CD4-positive, alpha-beta memory T cell (primary cell): Measurements from ENCODE around the gene SSBP4. TPM values are rescaled to one million over a fixed set of nuclear protein-coding genes. Genes with fewer than 3 reads are reported as not detected.
"Not testable (repeated sequence)": the region's sequence is repeated elsewhere in the genome, so short reads cannot be mapped to it uniquely, and the experiment has no call there.

Experiments used
- CTCF ChIA-PET: fragments of 350-600 bp; sonication (Branson Sonifier 250); formaldehyde crosslinking; loops from one replicate; lab custom pipeline; 2021; ENCODE audit warnings: inconsistent platforms; ENCODE audit not compliant: partially characterized antibody; lab: Charles Lee
- POLR2A ChIA-PET: fragments of 350-600 bp; sonication (Branson Sonifier 250); formaldehyde crosslinking; loops from one replicate; lab custom pipeline; 2021; ENCODE audit not compliant: partially characterized antibody; lab: Charles Lee
- DNase-seq, 5 donors: peaks; one replicate each; pipeline versions ENCODE4 v3.0.0 to v3.0.0-alpha.2; 2020 to 2022; ENCODE audit warnings: mixed read lengths in 1 of 5
- H3K27ac ChIP-seq: one replicate; pipeline ENCODE4 v1.7.0; 2013; ENCODE audit warnings: low read depth, low read length
- H3K27me3 ChIP-seq: 2 replicates; pipeline ENCODE4 v1.7.0; 2013; ENCODE audit warnings: mild to moderate bottlenecking, low read length, moderate library complexity; ENCODE audit not compliant: insufficient read depth
- H3K36me3 ChIP-seq: 2 replicates; pipeline ENCODE4 v1.7.0; 2013; ENCODE audit warnings: mild to moderate bottlenecking, low read length, moderate library complexity; ENCODE audit not compliant: insufficient read depth
- H3K4me1 ChIP-seq: 2 replicates; pipeline ENCODE4 v1.7.0; 2013; ENCODE audit warnings: mild to moderate bottlenecking, low read length, moderate library complexity; ENCODE audit not compliant: insufficient read depth
- H3K4me3 ChIP-seq, 2 donors: one replicate each; pipeline ENCODE4 v1.7.0; 2013; ENCODE audit warnings: low read length in 2 of 2, mild to moderate bottlenecking in 1 of 2
- H3K9me3 ChIP-seq, 2 donors: one replicate each; pipeline ENCODE4 v1.7.0; 2013; ENCODE audit warnings: low read length in 2 of 2, control low read depth in 1 of 2; ENCODE audit not compliant: control insufficient read depth in 1 of 2
- H3K27ac Mint-ChIP-seq, 7 donors: one replicate each; pipeline ENCODE4 v1.8.0; 2020 to 2021; ENCODE audit warnings: mixed read lengths in 7 of 7, mild to moderate bottlenecking in 6 of 7, inconsistent platforms in 3 of 7, moderate library complexity in 3 of 7
- H3K27me3 Mint-ChIP-seq, 2 donors: one replicate each; pipeline ENCODE4 v1.8.0; 2020 to 2021; ENCODE audit warnings: mixed read lengths in 2 of 2
- H3K36me3 Mint-ChIP-seq, 2 donors: one replicate each; pipeline ENCODE4 v1.8.0; 2020 to 2021; ENCODE audit warnings: mixed read lengths in 2 of 2, inconsistent platforms in 1 of 2, mild to moderate bottlenecking in 1 of 2
- H3K4me1 Mint-ChIP-seq, 4 donors: one replicate each; pipeline ENCODE4 v1.8.0; 2020 to 2021; ENCODE audit warnings: mixed read lengths in 4 of 4, mild to moderate bottlenecking in 1 of 4
- H3K4me3 Mint-ChIP-seq, 8 donors: one replicate each; pipeline ENCODE4 v1.8.0; 2020 to 2021; ENCODE audit warnings: mixed read lengths in 8 of 8, mild to moderate bottlenecking in 7 of 8, moderate library complexity in 6 of 8, inconsistent platforms in 3 of 8
- H3K9me3 Mint-ChIP-seq, 8 donors: one replicate each; pipeline ENCODE4 v1.8.0; 2020 to 2021; ENCODE audit warnings: mixed read lengths in 8 of 8, mild to moderate bottlenecking in 5 of 8, inconsistent platforms in 3 of 8, moderate library complexity in 1 of 8
- intact Hi-C: fragments of 100-400 bp; cut with micrococcal nuclease; formaldehyde crosslinking; loops from one replicate; pipeline ENCODE4 v1.15.1; 2023
- polyA plus RNA-seq, 2 donors: library from polyadenylated mRNA; unstranded; fragments of 300-500 nt; fragmentation: Illumina TruSeq; gene quantifications; one replicate each; pipeline ENCODE4 v1.2.3, GENCODE V29; 2021
- total RNA-seq, 2 experiments: library from RNA; stranded (reverse); gene quantifications; one replicate each; pipeline ENCODE4 v1.2.3, GENCODE V29; 2021

The SSBP4 gene
- total and polyA plus RNA-seq, 4 experiments from 2014 or later: 71.3 to 108 (median 77.4) TPM

DNA sequence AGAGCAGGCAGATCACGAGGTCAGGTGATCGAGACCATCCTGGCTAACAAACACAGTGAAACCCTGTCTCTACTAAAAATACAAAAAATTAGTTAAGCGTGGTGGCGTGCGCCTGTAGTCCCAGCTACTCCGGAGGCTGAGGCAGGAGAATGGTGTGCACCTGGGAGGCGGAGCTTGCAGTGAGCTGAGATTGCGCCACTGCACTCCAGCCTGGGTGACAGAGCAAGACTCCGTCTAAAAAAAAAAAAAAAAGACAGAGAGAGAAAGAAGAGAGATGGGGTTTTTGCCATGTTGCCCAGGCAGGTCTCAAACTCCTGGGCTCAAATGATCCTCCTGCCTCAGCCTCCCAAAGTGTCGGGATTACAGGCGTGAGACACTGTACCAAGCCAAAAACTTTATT is 13.4 kb upstream of the SSBP4 start:
- DNase-seq, H3K9me3 ChIP-seq, POLR2A ChIA-PET, H3K27me3 ChIP-seq, H3K4me1 Mint-ChIP-seq, H3K27me3 Mint-ChIP-seq, H3K4me3 ChIP-seq, H3K4me3 Mint-ChIP-seq, H3K27ac ChIP-seq, H3K36me3 Mint-ChIP-seq, H3K9me3 Mint-ChIP-seq, H3K27ac Mint-ChIP-seq, intact Hi-C loops, H3K36me3 ChIP-seq, H3K4me1 ChIP-seq: not testable (repeated sequence)
- CTCF ChIA-PET: interaction anchor here (0.7 to 1.5 kb wide), 2 partner anchors 18 to 292 kb away, joined by 3 to 5 read pairs; no protein-coding TSS in a partner anchor

- no peak overlapping the region for H3K4me3 ChIP-seq
Measured at GRCh38 chr19:18406749-18407148, 12.4 kb upstream of the SSBP4 start.

GRCh38 chr19:18408053-18408476 is 11.1 kb upstream of the SSBP4 start:
- intact Hi-C loops: no loop called here

More at GRCh38 chr19:18406749-18407148, 12.4 kb upstream of the SSBP4 start:
- no peak overlapping the region for H3K27ac ChIP-seq
- peaks cover 3 to 7% (median 4%) of the 10 kb centered on the region in 4 donors for H3K4me1 Mint-ChIP-seq
- H3K36me3 ChIP-seq: no peaks in the 10 kb centered on the region
- H3K36me3 Mint-ChIP-seq: no peaks in the 10 kb centered on the region
- H3K9me3 Mint-ChIP-seq: no peaks in the 10 kb centered on the region
- H3K27me3 ChIP-seq: no peaks in the 10 kb centered on the region
- H3K4me1 ChIP-seq: no peaks in the 10 kb centered on the region
- H3K27me3 Mint-ChIP-seq: peaks cover 0 to 2% of the 10 kb centered on the region in 2 donors
- no peak for DNase-seq
- ChIA-PET POLR2A (no interaction called here), CTCF (interaction anchor here (1.3 kb wide), 1 partner anchor 18 kb away, joined by 3 read pairs; no protein-coding TSS in a partner anchor)
- no peak overlapping the region for H3K27ac Mint-ChIP-seq
- H3K4me3 Mint-ChIP-seq: no peak overlapping the region
- intact Hi-C loops: no loop called here
- no peaks in the 10 kb centered on the region for H3K9me3 ChIP-seq

GRCh38 chr19:18412610-18413239 is 6.5 kb upstream of the SSBP4 start:
- no peaks in the 10 kb centered on the region for H3K9me3 Mint-ChIP-seq
- no peaks in the 10 kb centered on the region for H3K36me3 ChIP-seq
- intact Hi-C loops: loop anchor here (10.0 kb wide), 2 partner anchors 318 to 408 kb away; partner anchors contain the start of genes ARRDC2 and MAST3
- no peak overlapping the region for H3K4me3 Mint-ChIP-seq
- no peaks in the 10 kb centered on the region for H3K36me3 Mint-ChIP-seq
- peaks cover 25 to 44% (median 32%) of the 10 kb centered on the region in 4 donors for H3K4me1 Mint-ChIP-seq
- ChIA-PET CTCF (interaction anchor here (0.6 to 6.9 kb wide), 12 partner anchors 10 to 426 kb away, joined by 3 to 92 read pairs (median 4); partner anchors contain the start of genes MPV17L2 and PDE4C), POLR2A (interaction anchor here (2.9 to 13.3 kb wide), 3 partner anchors 10 to 132 kb away, joined by 16 to 238 read pairs (median 22); partner anchors contain the start of genes ISYNA1 and JUND)
- H3K4me1 ChIP-seq: peaks cover 38% of the 10 kb centered on the region
- H3K27me3 Mint-ChIP-seq: peaks cover 0 to 3% of the 10 kb centered on the region in 2 donors
- no peak overlapping the region for H3K4me3 ChIP-seq
- no peaks in the 10 kb centered on the region for H3K9me3 ChIP-seq
- no peak overlapping the region for H3K27ac ChIP-seq
- H3K27me3 ChIP-seq: no peaks in the 10 kb centered on the region
- H3K27ac Mint-ChIP-seq: peak overlapping the region in 2 of 7 donors; percentile 38 to 75
- no peak for DNase-seq

More at GRCh38 chr19:18408053-18408476, 11.1 kb upstream of the SSBP4 start:
- Mint-ChIP-seq H3K4me3 (no peak overlapping the region), H3K27ac (no peak overlapping the region), H3K27me3 (peaks cover 0 to 2% of the 10 kb centered on the region in 2 donors), H3K36me3 (no peaks in the 10 kb centered on the region), H3K9me3 (no peaks in the 10 kb centered on the region), H3K4me1 (peaks cover 3 to 7% (median 4%) of the 10 kb centered on the region in 4 donors)
- Histone ChIP-seq H3K27me3 (no peaks in the 10 kb centered on the region), H3K27ac (no peak overlapping the region), H3K4me3 (no peak overlapping the region), H3K9me3 (no peaks in the 10 kb centered on the region), H3K4me1 (no peaks in the 10 kb centered on the region), H3K36me3 (no peaks in the 10 kb centered on the region)
- CTCF ChIA-PET: interaction anchor here (1.3 kb wide), 1 partner anchor 19 kb away, joined by 3 read pairs; no protein-coding TSS in a partner anchor
- DNase-seq: no peak
- POLR2A ChIA-PET: no interaction called here

- POLR2A ChIA-PET: interaction anchor here (0.5 to 13.3 kb wide), 8 partner anchors 8 to 429 kb away, joined by 3 to 238 read pairs (median 4); partner anchors contain the start of genes ISYNA1, JUND, REX1BD and UPF1
- DNase-seq: no peak
Measured at GRCh38 chr19:18414504-18415177, 4.6 kb upstream of the SSBP4 start.

DNA sequence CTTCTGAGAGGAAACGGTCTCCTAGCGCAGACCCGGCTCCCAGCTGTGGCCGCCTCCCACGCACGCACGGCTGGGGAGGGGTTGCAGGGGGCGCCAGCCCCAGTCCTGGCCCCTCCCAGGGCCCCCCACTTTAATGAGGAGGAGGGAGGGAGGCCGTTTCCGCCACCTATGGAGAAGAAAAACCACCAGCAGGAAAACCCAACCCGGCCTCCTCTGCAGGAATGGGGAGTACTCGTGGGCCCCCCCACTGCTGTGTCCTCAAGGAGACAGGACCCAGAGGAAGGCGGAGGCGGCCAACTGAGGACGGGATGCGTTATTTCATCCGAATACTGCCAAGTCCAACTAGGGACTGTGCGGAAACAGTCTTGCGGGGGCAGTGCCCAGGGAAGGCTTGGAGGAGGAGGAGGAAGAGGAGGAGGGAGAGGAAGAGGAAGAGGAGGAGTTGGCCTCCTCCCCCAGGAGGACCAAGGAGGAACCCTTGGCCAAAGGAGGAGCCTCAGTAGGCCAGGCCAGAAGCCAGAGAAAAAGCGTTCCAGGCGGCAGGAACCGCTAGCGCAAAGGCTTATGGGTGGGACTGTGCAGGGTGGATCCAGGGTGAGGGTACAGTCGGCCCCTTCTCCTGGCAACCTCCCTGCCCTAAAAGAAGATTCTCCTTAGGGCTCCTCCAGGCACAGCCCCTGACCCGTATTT is 3.9 kb upstream of the SSBP4 start:
- ChIA-PET POLR2A (interaction anchor here (1.1 to 13.3 kb wide), 7 partner anchors 8 to 174 kb away, joined by 3 to 238 read pairs (median 16); partner anchors contain the start of genes ISYNA1, JUND and REX1BD), CTCF (interaction anchor here (1.2 to 6.9 kb wide), 6 partner anchors 26 to 223 kb away, joined by 4 to 92 read pairs (median 6); partner anchors contain the start of gene MPV17L2)
- H3K36me3 ChIP-seq: no peaks in the 10 kb centered on the region
- DNase-seq: no peak
- peak overlapping the region; percentile 9 for H3K27ac ChIP-seq
- no peaks in the 10 kb centered on the region for H3K9me3 ChIP-seq
- Mint-ChIP-seq H3K36me3 (peaks cover 0 to 7% of the 10 kb centered on the region in 2 donors), H3K27ac (peak overlapping the region in 6 of 7 donors; percentile 72 to 93 (median 90)), H3K9me3 (peaks cover 0 to 5% (median 0%) of the 10 kb centered on the region in 8 donors), H3K27me3 (peaks cover 3 to 5% of the 10 kb centered on the region in 2 donors), H3K4me3 (peak overlapping the region in 7 of 8 donors; percentile 9 to 78 (median 63)), H3K4me1 (peaks cover 39 to 61% (median 48%) of the 10 kb centered on the region in 4 donors)
- intact Hi-C loops: loop anchor here (5.0 to 10.0 kb wide), 3 partner anchors 88 to 411 kb away; partner anchors contain the start of genes ARRDC2 and MAST3
- H3K4me1 ChIP-seq: peaks cover 52% of the 10 kb centered on the region
- H3K27me3 ChIP-seq: no peaks in the 10 kb centered on the region
- no peak overlapping the region for H3K4me3 ChIP-seq

More at GRCh38 chr19:18414504-18415177, 4.6 kb upstream of the SSBP4 start:
- H3K4me1 Mint-ChIP-seq: peaks cover 37 to 58% (median 45%) of the 10 kb centered on the region in 4 donors
- intact Hi-C loops: loop anchor here (5.0 to 10.0 kb wide), 3 partner anchors 87 to 410 kb away; partner anchors contain the start of genes ARRDC2 and MAST3
- CTCF ChIA-PET: interaction anchor here (0.9 to 6.9 kb wide), 9 partner anchors 25 to 222 kb away, joined by 3 to 92 read pairs (median 5); partner anchors contain the start of gene MPV17L2
- no peak overlapping the region for H3K4me3 ChIP-seq
- peaks cover 52% of the 10 kb centered on the region for H3K4me1 ChIP-seq
- H3K36me3 ChIP-seq: no peaks in the 10 kb centered on the region
- peaks cover 0 to 5% of the 10 kb centered on the region in 2 donors for H3K36me3 Mint-ChIP-seq
- peaks cover 0 to 5% (median 0%) of the 10 kb centered on the region in 8 donors for H3K9me3 Mint-ChIP-seq
- no peaks in the 10 kb centered on the region for H3K9me3 ChIP-seq
- peak overlapping the region in 7 of 8 donors; percentile 4 to 65 (median 59) for H3K4me3 Mint-ChIP-seq
- H3K27me3 ChIP-seq: no peaks in the 10 kb centered on the region
- H3K27ac Mint-ChIP-seq: peak overlapping the region; percentile 48 to 88 (median 72)
- peak overlapping the region; percentile 9 for H3K27ac ChIP-seq
- peaks cover 3 to 5% of the 10 kb centered on the region in 2 donors for H3K27me3 Mint-ChIP-seq
